Femur (tissue), 1 donor: Measurements from ENCODE around the gene OR52L1.
"Not testable (repeated sequence)": the region's sequence is repeated elsewhere in the genome, so short reads cannot be mapped to it uniquely, and the experiment has no call there.

Experiments used
- DNase-seq: peaks from one replicate; pipeline ENCODE4 v3.0.0-alpha.2; 2017

OR52L1 gene

DNA sequence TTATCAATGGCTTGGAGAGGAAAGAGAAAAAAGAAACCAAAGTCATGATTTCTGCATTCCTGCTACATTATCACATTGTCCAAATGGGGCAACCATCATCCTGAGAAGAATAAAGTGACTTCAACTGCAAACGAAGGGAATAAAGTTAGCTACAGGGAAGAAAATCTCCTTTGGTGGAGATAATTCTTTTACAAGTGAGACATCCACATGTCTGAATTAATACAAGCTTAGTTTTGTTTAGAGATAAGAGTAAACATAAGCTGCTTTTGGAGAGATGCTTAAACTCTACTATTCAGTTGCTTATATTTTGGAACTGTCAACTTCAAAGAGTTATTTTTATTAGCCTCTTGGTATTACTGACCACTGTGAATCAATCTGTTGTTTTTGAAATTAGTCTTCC, at the start of gene OR52L1:
TSS of gene OR52L1 (minus strand) at position 101 of the 400 bp plus-strand sequence. CDS start at position 46, 55 bp downstream.
- DNase-seq: no peak

DNA sequence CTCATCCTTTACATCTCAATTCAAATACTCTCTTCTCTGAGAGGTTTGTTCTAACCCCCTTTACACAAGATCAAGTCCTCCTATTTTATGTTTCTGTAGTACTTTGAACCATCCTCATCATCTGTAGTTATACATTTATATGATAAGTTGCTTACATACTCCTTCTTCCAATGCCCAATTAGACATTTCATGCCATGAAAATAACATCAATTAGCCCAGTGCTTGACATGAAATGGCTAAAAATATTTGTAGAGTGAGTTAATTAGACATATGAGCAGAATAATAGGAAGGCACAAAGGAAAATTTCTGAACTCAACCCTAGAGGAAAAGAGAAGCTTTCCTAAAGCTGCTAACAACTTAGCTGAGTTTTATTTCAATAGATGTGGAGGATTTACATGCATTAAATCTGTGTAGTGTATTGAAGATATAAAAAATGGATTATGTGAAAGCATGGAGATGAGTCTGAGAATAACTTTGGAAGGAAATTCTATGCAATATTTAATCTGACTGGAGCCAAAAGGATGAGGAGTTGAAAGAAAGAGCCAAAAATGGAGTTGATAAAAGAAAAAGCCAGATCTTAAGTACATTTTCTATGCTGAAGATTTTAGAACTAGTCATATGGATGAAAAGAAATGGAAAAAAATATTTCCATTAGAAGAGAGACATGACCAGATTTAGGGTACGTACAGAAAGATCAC, 44.1 kb upstream of the OR52L1 start, which contains the start of gene OR56A1:
TSS of gene OR56A1 (minus strand) at position 51 of the 698 bp plus-strand sequence. CDS start 3,066 bp downstream, outside the sequence.
- no peak for DNase-seq

DNA sequence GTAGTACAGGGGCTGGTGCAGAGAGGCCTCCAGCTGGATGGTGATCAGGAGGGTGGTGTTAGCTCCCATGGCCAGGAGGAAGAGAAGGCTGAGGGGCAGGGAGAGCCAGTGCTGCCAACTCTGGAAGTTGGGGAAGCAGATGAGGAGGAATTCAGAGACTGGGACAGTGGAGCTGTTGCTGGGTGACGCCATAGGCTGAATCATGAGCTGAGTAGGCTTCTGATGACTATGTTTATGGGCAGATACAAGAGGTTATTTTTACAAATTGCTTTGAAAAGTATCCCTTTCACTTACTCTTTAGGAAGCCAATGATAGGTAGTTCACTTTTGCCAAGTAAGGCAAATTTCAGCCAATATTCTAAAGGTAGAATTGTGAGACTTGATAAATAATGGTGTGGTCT, 40.7 kb upstream of the OR52L1 start:
- DNase-seq: no peak

DNA sequence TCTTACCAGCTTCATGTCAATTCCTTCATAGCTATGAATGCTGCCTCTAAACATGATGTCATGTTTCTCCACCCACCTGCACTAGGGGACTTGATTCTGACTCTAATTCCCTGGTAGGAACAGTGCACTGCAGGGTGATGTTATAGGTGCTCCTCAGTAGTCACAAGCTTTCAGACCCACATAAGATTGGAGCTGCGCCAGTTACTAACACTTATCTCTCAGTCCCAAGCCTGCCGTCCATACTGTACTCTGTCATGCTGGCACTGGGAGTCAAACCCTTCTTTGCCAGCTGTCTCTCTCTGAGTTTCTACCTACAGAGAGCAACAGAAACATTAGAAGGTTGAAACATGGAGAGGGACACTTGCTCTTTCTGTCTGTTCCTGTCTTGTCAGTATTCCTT, 38.3 kb upstream of the OR52L1 start:
- DNase-seq: no peak

DNA sequence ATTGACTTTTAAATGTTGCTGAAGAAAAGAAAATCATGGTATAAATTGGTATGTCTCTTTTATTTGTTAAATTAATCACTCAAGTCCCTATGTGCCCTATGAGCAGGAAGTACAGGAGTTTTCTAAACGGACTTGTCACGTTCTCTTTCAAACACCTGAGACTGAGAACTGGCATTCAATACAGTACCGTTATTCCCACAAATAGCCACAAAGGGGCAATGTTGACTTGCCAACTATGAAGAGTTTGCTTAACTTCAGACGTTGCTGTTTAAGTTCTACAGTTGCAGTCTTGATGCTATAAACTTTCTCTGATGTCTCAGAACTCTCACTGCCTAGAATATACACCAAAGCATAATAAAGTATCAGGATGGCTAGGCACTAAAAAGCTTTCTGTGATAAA, 36.2 kb upstream of the OR52L1 start:
- DNase-seq: no peak

DNA sequence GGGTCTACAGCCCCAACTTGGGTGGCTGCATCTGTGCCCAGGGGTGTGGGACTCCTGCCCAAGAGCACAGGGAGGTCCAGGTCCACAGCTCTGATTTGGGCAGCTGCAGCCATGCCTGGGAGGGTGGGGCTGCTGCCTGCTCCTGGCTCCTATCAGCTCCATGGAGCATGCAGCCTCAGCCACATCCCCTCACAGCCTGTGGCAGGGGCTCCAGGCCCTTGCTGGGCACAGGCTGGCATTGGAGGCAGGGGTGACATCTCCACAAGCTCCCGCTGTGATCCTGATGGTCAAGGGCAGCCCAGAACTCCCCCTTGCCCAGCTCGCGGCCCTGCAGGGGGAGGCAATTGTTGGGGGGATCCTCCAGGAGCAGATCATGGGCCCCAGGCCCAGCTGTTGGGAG, 26.3 kb upstream of the OR52L1 start:
- no peak for DNase-seq

DNA sequence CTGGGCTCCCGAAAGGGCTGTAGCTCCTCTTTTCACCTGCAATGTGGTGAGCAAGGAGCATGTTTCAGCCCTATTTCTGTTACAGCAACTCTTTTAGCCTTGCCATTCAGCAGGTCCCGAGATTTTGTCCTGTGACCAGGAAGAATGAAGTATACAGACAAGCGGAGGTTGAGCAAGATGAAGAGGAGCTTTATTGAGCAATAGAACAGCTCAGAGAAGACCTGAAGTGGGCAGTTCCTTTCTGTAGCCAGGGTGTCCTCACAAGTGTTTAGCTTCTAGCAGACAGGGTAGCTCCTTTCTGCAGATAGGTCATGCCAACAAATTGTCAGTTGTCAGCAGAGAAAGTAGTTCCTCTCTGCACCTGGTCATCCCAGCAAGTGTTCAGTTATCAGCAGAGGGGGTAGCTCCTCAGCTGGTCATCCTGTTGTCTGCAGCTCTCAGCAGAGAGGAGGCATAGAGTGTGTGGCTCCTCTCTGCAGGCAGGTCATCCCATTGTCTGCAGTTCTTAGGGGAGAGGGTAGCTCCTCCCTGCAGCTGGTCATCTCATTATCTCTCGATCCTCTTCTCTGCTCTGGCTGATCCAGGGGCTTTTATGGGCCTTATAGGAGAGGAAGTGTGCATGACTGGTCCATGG, 25.4 kb upstream of the OR52L1 start:
- DNase-seq: no peak

DNA sequence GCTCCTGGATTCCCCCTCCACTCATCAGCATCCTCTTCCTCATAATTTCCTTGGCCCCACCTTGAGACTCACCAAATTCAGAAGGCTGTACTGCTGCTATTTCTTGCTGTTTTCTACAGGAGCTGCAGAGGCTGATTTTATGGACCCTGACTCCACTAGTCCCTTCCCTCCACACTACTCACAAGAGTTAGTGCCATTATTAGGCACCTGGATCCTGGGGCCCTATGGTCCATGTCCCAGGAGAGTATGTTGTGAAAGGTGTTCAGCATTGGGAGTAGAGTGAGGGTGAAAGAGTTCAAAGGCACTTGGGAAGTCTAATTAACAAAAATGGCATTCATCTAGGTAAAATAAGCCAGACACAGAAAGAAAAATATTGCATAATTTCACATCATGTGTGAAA, 20.1 kb upstream of the OR52L1 start, which contains the start of gene OR56A4:
TSS of gene OR56A4 (minus strand) at position 101 of the 400 bp plus-strand sequence. CDS start 3,954 bp downstream, outside the sequence.
- DNase-seq: no peak

DNA sequence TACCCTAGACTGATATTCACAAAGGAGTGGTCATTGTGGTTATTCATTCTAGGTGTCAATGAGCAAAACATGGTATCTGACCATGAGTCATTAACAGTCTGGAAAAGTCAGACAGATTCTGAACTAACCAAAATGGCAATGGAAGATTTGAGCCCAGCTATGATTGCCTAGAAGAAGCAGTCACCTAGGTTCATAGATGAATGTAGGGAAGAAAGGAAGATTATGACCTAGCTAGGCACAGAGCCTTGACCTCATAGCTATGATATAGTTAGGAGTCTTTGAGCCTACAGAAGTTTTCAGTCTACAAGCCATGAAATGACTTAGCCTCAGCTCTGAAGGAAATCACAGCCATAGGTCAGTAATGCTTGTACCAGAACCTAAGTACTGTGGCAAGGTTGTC, 19.6 kb upstream of the OR52L1 start:
- no peak for DNase-seq

DNA sequence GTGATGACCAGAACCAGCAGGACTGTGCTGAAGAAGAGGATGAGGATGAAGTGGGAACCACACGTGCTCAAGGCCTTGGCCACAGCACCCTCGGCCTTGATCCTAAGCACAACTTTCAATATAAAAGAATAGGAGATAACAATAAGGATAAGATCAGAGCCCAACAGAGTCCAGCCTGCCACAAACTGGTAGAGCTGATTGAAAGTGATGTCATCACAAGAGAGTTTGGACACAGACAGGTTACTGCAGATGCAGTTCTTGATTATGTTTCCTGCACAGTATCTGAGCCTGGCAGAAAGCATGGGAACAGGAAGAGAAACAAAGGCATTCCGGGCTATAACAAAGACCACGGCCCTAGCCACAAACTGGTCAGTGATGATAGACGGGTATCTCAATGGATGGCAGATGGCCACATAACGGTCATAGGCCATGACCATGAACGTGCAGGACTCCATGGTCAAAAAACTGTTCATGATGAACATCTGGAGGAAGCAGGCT, 15.5 kb upstream of the OR52L1 start:
- DNase-seq: no peak

DNA sequence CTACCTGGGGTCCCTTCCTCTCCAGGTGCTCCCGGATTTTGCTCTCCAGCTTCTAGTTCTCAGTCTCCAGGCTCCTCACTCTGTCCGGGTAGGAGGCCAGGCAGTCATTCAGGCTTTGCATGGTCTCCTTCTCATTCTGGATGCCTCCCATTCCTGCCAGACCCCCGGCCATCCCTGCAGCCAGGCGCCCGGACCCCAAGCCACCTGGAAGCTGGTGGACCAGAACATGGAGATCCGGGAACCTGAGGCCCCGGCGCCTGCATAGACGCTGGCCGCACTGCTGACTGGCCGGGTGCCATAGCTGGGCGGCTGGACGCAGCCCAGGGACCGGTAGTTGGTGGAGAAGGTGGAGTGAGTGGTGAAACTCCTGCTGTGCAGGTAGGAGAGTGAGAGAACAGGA, 8.0 kb upstream of the OR52L1 start:
- DNase-seq: no peak

DNA sequence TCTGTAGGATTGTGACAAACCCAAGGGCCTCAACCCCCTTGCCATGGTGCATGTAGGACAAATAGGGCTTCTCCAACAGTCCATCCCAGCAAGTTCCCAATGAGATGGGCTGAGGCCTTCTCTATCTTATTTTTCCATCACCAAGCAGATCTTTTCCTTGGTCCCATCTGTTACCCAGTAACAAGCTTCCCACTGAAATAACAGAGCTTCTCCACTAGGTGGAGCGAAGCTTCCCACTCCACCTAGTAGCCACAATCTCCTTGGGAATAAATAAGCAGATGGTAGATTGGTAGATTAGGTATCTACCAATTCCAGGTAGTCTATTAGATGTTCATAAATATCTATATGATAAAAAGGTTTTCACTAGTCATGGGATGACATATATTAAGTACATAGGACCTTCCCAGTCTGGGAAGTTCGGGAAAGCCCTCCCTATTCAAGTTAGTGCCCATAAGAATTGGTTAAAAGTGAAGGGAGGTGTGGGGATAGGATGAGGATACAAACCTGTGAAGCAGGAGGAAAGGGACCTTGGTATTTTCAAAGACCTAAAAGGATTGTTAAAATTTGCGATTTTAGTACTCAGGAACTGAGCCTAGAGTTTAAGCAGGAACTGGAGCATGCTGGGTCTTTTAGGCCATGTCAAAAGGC, 5.9 kb upstream of the OR52L1 start:
- DNase-seq: no peak

DNA sequence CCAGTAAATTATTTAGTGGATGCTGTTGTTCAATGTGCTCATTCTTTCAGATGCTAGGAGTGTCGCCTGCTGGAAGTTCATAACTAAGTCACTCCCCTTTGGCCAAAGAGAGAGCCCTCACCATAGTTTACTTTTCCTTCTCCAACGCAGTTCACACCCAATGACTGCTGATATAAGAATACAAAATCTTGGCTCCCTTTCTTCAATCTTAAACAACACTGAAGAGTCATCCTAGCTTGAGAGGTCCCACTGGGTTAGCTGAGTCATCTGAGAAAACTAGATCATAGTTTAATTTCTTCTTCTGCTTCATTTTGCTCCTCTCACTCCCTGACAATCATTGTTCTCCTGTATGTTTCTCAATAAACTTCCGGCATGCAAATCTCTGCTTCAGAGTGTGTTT, 5.4 kb upstream of the OR52L1 start:
- DNase-seq: no peak

DNA sequence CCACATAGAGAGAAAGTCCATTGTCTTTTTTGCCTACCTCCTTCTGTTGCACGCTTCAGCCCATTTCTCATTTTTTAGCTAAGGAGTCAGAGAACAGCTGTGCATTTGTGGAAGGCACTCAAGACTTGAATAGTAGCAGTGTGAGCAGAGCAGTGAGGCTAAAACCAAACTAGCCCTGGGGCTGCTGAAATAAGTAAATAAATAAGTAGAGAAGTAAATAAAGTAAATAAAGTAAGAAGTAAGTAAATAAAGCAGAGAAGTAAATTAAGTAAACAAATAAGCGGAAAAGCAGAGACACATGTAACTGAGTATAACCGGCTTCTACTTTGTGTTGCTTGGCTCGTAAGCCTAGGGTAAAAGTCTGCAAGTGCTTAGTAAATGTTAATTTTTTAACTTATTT, 2.4 kb upstream of the OR52L1 start:
- no peak for DNase-seq

DNA sequence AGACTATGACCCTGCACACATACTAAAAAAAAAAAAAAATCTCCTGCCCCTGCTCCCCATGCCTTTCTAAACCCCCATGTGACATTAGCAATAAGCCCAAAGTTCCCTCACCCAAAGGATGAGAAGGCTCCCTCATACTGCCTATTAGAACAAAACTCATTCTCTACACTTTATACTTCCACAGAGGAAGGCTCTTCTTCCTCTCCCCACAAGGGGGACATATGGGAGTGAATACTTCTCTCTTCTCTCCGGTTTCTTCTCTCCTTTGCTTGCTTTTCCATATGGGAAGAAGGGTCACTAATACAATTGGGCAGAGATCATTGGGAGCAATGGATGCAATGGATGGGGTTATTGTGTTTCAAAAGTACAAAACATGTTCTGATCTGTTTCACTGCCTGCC, 3.3 kb downstream of the OR52L1 start:
- DNase-seq: no peak

DNA sequence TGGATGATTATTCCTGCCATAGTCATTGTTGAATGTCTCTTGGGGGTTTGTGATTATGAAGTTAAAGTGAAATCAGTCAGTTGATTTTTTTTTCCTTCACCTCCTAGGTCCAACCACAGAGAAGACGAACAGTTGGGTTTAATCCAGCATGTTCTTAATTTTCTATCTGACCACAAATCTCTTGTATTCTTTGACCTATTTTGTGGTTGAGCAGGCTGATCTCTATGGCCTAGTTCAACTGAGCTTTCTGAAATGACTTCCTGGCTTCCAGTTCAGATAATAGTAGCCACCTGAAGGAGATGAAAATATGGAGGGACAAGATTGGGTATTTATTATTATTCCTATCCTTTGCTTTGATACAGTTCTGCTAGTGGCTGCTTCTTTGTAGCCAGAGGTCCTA, 13.3 kb downstream of the OR52L1 start:
- DNase-seq: no peak

DNA sequence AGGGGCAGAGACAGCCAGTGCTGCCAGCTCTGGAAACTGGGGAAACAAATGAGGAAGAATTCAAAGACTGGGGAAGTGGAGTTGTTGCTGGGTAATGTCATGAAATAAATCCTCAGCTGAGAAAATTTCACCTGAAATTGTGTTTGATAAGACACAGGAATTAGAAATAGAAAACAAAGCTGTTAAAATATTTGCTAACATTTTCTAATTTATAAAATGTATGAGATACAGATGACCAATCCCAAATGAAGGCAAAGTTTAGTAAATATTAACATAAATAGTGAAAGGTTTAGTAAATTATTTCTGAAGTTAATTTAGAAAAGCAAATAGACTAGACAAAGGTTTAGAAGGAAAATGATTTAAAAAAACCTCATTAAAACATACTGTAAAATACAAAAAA, 18.4 kb downstream of the OR52L1 start, which contains the start of gene OR56A5:
TSS of gene OR56A5 (minus strand) at position 101 of the 400 bp plus-strand sequence. CDS start at position 101, 0 bp downstream.
- no peak for DNase-seq

DNA sequence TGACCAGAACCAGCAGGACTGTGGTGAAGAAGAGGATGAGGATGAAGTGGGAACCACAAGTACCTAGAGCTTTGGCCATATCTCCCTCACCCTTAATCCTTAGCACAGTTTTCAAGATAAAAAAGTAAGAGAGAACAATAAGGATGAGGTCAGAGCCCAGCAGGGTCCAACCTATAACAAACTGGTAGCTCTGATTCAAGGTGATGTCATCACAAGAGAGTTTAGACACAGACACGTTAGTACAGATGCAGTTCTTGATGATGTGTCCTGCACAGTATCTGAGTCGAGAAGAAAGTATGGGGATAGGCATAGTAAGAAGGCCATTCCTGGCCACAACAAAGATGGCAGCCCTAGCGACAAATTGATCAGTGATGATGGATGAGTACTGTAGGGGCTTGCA, 19.1 kb downstream of the OR52L1 start:
- no peak for DNase-seq

DNA sequence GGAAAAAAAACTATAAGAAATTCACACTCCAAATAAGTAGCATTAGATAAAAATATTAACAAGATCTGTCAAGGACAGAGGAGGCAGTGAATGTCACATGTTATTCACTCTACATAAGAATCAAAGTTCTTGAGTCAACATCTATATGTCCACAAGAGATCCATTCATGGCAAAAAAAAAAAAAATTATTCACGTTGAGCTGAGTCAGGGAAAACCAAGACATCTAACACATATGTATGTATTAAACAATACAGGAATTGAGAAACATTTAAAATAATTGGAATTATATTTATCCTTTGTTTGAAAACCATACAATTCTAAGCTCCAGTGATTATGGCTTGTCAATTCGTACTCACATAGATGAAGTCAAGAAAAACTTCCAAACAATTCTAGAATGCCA, 19.8 kb downstream of the OR52L1 start:
- DNase-seq: no peak

DNA sequence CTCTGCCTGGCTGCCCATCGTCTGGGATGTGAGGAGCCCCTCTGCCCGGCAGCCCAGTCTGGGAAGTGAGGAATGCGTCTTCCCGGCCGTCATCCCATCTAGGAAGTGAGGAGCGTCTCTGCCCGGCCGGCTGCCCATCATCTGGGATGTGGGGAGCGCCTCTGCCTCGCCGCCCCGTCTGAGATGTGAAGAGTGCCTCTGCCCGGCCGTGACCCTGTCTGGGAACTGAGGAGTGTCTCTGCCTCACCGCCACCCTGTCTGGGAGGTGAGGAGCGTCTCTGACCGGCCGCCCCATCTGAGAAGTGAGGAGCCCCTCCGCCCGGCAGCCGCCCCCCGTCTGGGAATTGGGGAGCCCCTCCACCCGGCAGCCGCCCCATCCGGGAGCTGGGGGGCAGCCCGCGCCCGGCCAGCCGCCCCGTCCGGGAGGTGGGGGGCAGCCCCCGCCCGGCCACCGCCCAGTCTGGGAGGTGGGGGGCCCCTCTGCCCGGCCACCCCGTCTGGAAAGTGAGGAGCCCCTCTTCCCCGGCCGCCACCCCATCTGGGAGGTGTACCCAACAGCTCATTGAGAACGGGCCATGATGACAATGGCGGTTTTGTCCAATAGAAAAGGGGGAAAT, 26.0 kb downstream of the OR52L1 start:
- DNase-seq: not testable (repeated sequence)

DNA sequence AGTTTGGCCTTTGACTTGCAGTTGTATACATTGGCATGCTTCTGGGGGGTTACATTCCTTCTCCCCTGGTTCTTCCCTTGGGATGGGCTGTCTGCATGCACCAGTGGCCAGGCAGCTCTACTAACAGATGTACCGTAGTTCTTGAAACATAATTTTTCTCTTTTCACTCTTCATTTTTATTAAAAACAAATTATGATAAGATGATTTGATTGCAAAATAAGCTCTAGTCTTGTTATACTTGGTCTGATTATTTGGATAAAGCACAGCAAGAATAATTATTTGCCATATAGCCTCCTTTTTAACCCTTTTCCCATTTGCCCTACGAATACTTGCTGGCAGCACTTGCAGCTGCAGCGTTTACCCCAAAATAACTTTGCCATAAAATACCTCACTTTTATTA, 31.2 kb downstream of the OR52L1 start:
- no peak for DNase-seq

DNA sequence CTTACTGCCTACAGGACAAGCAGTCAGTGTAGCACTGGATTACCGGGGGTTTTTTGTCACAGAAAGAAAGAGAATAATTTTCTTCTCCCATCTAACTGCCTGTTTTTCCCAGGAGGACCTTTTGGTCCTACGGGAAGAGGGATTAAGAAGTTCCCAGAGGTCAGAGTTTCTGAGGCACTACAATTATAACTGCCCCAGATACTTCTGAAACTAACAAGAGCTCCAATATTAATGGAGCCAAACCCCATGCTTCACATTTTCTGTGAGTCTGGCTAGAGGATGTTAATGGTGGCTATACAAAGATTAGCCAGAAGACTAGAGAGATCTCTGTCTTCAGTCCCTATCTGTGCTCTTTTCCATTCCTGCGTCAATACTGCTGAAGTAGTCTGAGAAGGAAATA, 44.8 kb downstream of the OR52L1 start, which contains the start of gene OR56A3:
TSS of gene OR56A3 (plus strand) at position 301 of the 400 bp plus-strand sequence. CDS start 5,096 bp downstream, outside the sequence.
- no peak for DNase-seq

DNA sequence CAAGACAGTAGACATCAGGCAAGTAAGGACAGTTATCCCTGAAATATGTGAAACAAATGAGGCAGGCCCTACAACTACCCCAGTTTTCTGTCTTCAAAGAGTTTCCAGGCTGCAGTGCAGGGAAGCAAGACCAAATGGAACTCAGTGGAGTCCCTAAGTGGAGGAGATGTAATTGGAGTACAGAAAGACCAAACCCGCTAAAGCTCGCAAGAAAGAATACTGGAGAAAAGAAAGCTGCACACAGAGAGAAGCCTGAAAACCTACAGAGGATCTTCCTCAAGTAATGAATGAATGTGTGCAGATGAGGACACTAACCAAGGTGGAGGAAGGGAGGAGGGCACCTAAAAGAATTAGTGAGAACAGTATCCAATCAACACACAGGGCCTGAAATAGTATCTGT, 46.0 kb downstream of the OR52L1 start:
- DNase-seq: no peak
